Stimulated activated CD4-positive, alpha-beta T cell treated with anti-CD3 and anti-CD28 coated beads, Interleukin-4, amount 100 ng/mL, for 24 hours (primary cell): ENCODE data around the gene SHCBP1L.

ENCODE experiments used
- DNase-seq: peaks from one replicate; pipeline ENCODE4 v3.0.0-alpha.2; 2020

The SHCBP1L gene

GRCh38 chr1:182952677-182953444 is at the start of gene SHCBP1L:
SHCBP1L (minus strand) TSS chr1:182953166; CDS start chr1:182953133, 33 bp downstream.
- no peak for DNase-seq

- no peak for DNase-seq
Measured at GRCh38 chr1:183002267-183002666, 49.3 kb upstream of the SHCBP1L start.

- no peak for DNase-seq
Measured at GRCh38 chr1:183000167-183000962, 47.4 kb upstream of the SHCBP1L start.

GRCh38 chr1:182998482-182998881 is 45.5 kb upstream of the SHCBP1L start:
- no peak for DNase-seq

- no peak for DNase-seq
Measured at GRCh38 chr1:182996816-182997215, 43.9 kb upstream of the SHCBP1L start.

GRCh38 chr1:182995894-182996293 is 42.9 kb upstream of the SHCBP1L start:
- DNase-seq, result no peak

GRCh38 chr1:182993746-182994145 is 40.8 kb upstream of the SHCBP1L start:
- no peak for DNase-seq

GRCh38 chr1:182990413-182991144 is 37.6 kb upstream of the SHCBP1L start:
- DNase-seq, result no peak

- DNase-seq, result no peak
Measured at GRCh38 chr1:182985876-182986275, 32.9 kb upstream of the SHCBP1L start.

GRCh38 chr1:182984621-182985020 is 31.7 kb upstream of the SHCBP1L start:
- DNase-seq, result no peak

- no peak for DNase-seq
Measured at GRCh38 chr1:182984138-182984537, 31.2 kb upstream of the SHCBP1L start.

GRCh38 chr1:182978151-182978853 is 25.3 kb upstream of the SHCBP1L start:
- DNase-seq, result no peak

- no peak for DNase-seq
Measured at GRCh38 chr1:182977480-182977879, 24.5 kb upstream of the SHCBP1L start.

- DNase-seq, result no peak
Measured at GRCh38 chr1:182974506-182975191, 21.7 kb upstream of the SHCBP1L start.

GRCh38 chr1:182972829-182973228 is 19.9 kb upstream of the SHCBP1L start:
- DNase-seq, result no peak

GRCh38 chr1:182972231-182972630 is 19.3 kb upstream of the SHCBP1L start:
- DNase-seq, result no peak

- no peak for DNase-seq
Measured at GRCh38 chr1:182971219-182971618, 18.3 kb upstream of the SHCBP1L start.

GRCh38 chr1:182968836-182969734 is 16.1 kb upstream of the SHCBP1L start:
- DNase-seq, result no peak

- no peak for DNase-seq
Measured at GRCh38 chr1:182968151-182968741, 15.3 kb upstream of the SHCBP1L start.

- no peak for DNase-seq
Measured at GRCh38 chr1:182965861-182966260, 12.9 kb upstream of the SHCBP1L start.

GRCh38 chr1:182965096-182965495 is 12.1 kb upstream of the SHCBP1L start:
- no peak for DNase-seq
